SKM-1 (cell line): ENCODE data around the gene NOXO1.
A peak's percentile ranks its signal among the peaks of the same experiment; 100 is the strongest.

Experiments used
- DNase-seq: peaks from one replicate; lab custom pipeline; 2025; ENCODE audit not compliant: unreplicated experiment; lab: John Stamatoyannopoulos, UW

The NOXO1 gene

GRCh38 chr16:1998360-1998835 lies 17.1 kb upstream of the NOXO1 start:
- DNase-seq: no peak

GRCh38 chr16:1997494-1998359 lies 16.5 kb upstream of the NOXO1 start:
- no peak for DNase-seq

GRCh38 chr16:1993731-1994131 lies 12.5 kb upstream of the NOXO1 start:
- DNase-seq: no peak

- DNase-seq: no peak
Measured at GRCh38 chr16:1992704-1993317, 11.5 kb upstream of the NOXO1 start.

GRCh38 chr16:1991948-1992703 lies 10.9 kb upstream of the NOXO1 start:
- peak; percentile 73 for DNase-seq

GRCh38 chr16:1991588-1991947 lies 10.3 kb upstream of the NOXO1 start:
- DNase-seq: no peak

- no peak for DNase-seq
Measured at GRCh38 chr16:1991135-1991551, 9.9 kb upstream of the NOXO1 start.

- no peak for DNase-seq
Measured at GRCh38 chr16:1990351-1991134, 9.3 kb upstream of the NOXO1 start.

- no peak for DNase-seq
Measured at GRCh38 chr16:1990101-1990350, 8.8 kb upstream of the NOXO1 start.

GRCh38 chr16:1989209-1990100 lies 8.2 kb upstream of the NOXO1 start, which contains the start of gene SYNGR3:
SYNGR3 (plus strand) TSS chr16:1989970; CDS start chr16:1990103, 133 bp downstream.
- no peak for DNase-seq

GRCh38 chr16:1987198-1987597 lies 5.9 kb upstream of the NOXO1 start:
- no peak for DNase-seq

GRCh38 chr16:1985466-1986150 lies 4.3 kb upstream of the NOXO1 start:
- DNase-seq: no peak

- DNase-seq: no peak
Measured at GRCh38 chr16:1984347-1985225, 3.3 kb upstream of the NOXO1 start.

- DNase-seq: peak; percentile 83
Measured at GRCh38 chr16:1983544-1984346, 2.5 kb upstream of the NOXO1 start, which contains the start of gene GFER. GFER (plus strand) TSS chr16:1984193; CDS start chr16:1984219, 26 bp downstream.

GRCh38 chr16:1982991-1983543 lies 1.8 kb upstream of the NOXO1 start:
- DNase-seq: no peak

GRCh38 chr16:1982013-1982433 lies 754 bp upstream of the NOXO1 start:
- no peak for DNase-seq

- DNase-seq: no peak
Measured at GRCh38 chr16:1980770-1981087, 540 bp downstream of the NOXO1 start.
